Neuron (in vitro differentiated cells): ENCODE results near the gene NEIL1.
A peak's percentile ranks its signal among the peaks of the same experiment; 100 is the strongest.
"Not testable (repeated sequence)": the region's sequence is repeated elsewhere in the genome, so short reads cannot be mapped to it uniquely, and the experiment has no call there.

Experiments
- H2AFZ ChIP-seq: one replicate; pipeline ENCODE4 v1.6.1; 2013; ENCODE audit warnings: low read depth, mild to moderate bottlenecking, inconsistent platforms, low read length, moderate library complexity
- H3K27me3 ChIP-seq: one replicate; pipeline ENCODE4 v1.6.1; 2013; ENCODE audit warnings: low read length; ENCODE audit not compliant: insufficient read depth
- H3K36me3 ChIP-seq: one replicate; pipeline ENCODE4 v1.6.1; 2013; ENCODE audit warnings: low read length; ENCODE audit not compliant: insufficient read depth
- H3K4me1 ChIP-seq: one replicate; pipeline ENCODE4 v1.6.1; 2013; ENCODE audit warnings: low read length; ENCODE audit not compliant: insufficient read depth
- H3K4me3 ChIP-seq: 2 replicates; pipeline ENCODE4 v1.5.1; 2013; ENCODE audit warnings: mild to moderate bottlenecking, low read length, moderate library complexity
- H3K9me3 ChIP-seq: one replicate; pipeline ENCODE4 v1.6.1; 2013; ENCODE audit warnings: low read length

The NEIL1 gene

GRCh38 chr15:75339531-75340240 is 7.2 kb upstream of the NEIL1 start:
- Histone ChIP-seq H3K4me3 (no peak overlapping the region), H3K9me3 (no peaks in the 10 kb centered on the region), H3K36me3 (peaks cover 18% of the 10 kb centered on the region), H2AFZ (no peak overlapping the region), H3K4me1 (peaks cover 12% of the 10 kb centered on the region), H3K27me3 (no peaks in the 10 kb centered on the region)

- Histone ChIP-seq H3K36me3 (peaks cover 18% of the 10 kb centered on the region), H2AFZ (no peak overlapping the region), H3K9me3 (no peaks in the 10 kb centered on the region), H3K27me3 (no peaks in the 10 kb centered on the region), H3K4me3 (no peak overlapping the region), H3K4me1 (peaks cover 4% of the 10 kb centered on the region)
These were observed 4.6 kb upstream of the NEIL1 start for GRCh38 chr15:75342221-75342620.

GRCh38 chr15:75343953-75344352 is 2.9 kb upstream of the NEIL1 start:
- peaks cover 14% of the 10 kb centered on the region for H3K36me3 ChIP-seq
- H2AFZ ChIP-seq, H3K4me3 ChIP-seq, H3K27me3 ChIP-seq, H3K9me3 ChIP-seq: not testable (repeated sequence)
- H3K4me1 ChIP-seq = peaks cover 15% of the 10 kb centered on the region

- Histone ChIP-seq H3K27me3 (no peaks in the 10 kb centered on the region), H2AFZ (peak overlapping the region; percentile 92), H3K9me3 (no peaks in the 10 kb centered on the region), H3K4me1 (peaks cover 15% of the 10 kb centered on the region), H3K36me3 (no peaks in the 10 kb centered on the region), H3K4me3 (peak overlapping the region; percentile 61)
These were observed 589 bp downstream of the NEIL1 start for GRCh38 chr15:75347222-75348033.

GRCh38 chr15:75348034-75348561 is 1.3 kb downstream of the NEIL1 start:
- Histone ChIP-seq H3K36me3 (no peaks in the 10 kb centered on the region), H3K9me3 (no peaks in the 10 kb centered on the region), H3K4me3 (peak overlapping the region; percentile 61), H2AFZ (peak overlapping the region; percentile 92), H3K27me3 (no peaks in the 10 kb centered on the region), H3K4me1 (peaks cover 15% of the 10 kb centered on the region)

- Histone ChIP-seq H2AFZ (peak overlapping the region; percentile 92), H3K4me3 (peak overlapping the region; percentile 61), H3K36me3 (no peaks in the 10 kb centered on the region), H3K27me3 (no peaks in the 10 kb centered on the region), H3K4me1 (peaks cover 15% of the 10 kb centered on the region), H3K9me3 (no peaks in the 10 kb centered on the region)
These were observed 1.9 kb downstream of the NEIL1 start for GRCh38 chr15:75348562-75349350.

- peaks cover 15% of the 10 kb centered on the region for H3K4me1 ChIP-seq
- H3K36me3 ChIP-seq, H2AFZ ChIP-seq, H3K27me3 ChIP-seq, H3K4me3 ChIP-seq, H3K9me3 ChIP-seq: not testable (repeated sequence)
These were observed 2.5 kb downstream of the NEIL1 start for GRCh38 chr15:75349351-75349669.

GRCh38 chr15:75349851-75350588 is 3.2 kb downstream of the NEIL1 start:
- Histone ChIP-seq H3K4me3 (no peak overlapping the region), H3K9me3 (no peaks in the 10 kb centered on the region), H3K4me1 (peaks cover 15% of the 10 kb centered on the region), H3K27me3 (no peaks in the 10 kb centered on the region), H3K36me3 (no peaks in the 10 kb centered on the region), H2AFZ (no peak overlapping the region)

- Histone ChIP-seq H2AFZ (no peak overlapping the region), H3K36me3 (peaks cover 3% of the 10 kb centered on the region), H3K9me3 (no peaks in the 10 kb centered on the region), H3K4me1 (peaks cover 15% of the 10 kb centered on the region), H3K4me3 (no peak overlapping the region), H3K27me3 (no peaks in the 10 kb centered on the region)
These were observed 3.9 kb downstream of the NEIL1 start for GRCh38 chr15:75350601-75351361.

- Histone ChIP-seq H3K36me3 (peaks cover 16% of the 10 kb centered on the region), H3K4me3 (no peak overlapping the region), H3K9me3 (no peaks in the 10 kb centered on the region), H2AFZ (no peak overlapping the region), H3K4me1 (peaks cover 9% of the 10 kb centered on the region), H3K27me3 (no peaks in the 10 kb centered on the region)
These were observed 5.6 kb downstream of the NEIL1 start for GRCh38 chr15:75352186-75353080.

- no peaks in the 10 kb centered on the region for H3K27me3 ChIP-seq
- no peaks in the 10 kb centered on the region for H3K9me3 ChIP-seq
- no peak overlapping the region for H2AFZ ChIP-seq
- H3K4me3 ChIP-seq = no peak overlapping the region
- peaks cover 24% of the 10 kb centered on the region for H3K36me3 ChIP-seq
- peaks cover 2% of the 10 kb centered on the region for H3K4me1 ChIP-seq
These were observed 6.8 kb downstream of the NEIL1 start for GRCh38 chr15:75353604-75354003.
